Nephron (organoid): Measurements from ENCODE around the gene ZFR2.

ENCODE experiments used
- H3K27ac Mint-ChIP-seq, 3 experiments: 2 replicates each; pipeline ENCODE4 v1.8.0; 2020; ENCODE audit warnings: mixed read lengths in 3 of 3, mild to moderate bottlenecking in 2 of 3, moderate library complexity in 1 of 3
- H3K27me3 Mint-ChIP-seq: 2 replicates; pipeline ENCODE4 v1.8.0; 2021; ENCODE audit warnings: low read depth, mild to moderate bottlenecking, moderate library complexity, mixed read lengths
- H3K36me3 Mint-ChIP-seq: 2 replicates; pipeline ENCODE4 v1.8.0; 2020; ENCODE audit warnings: low read depth, mixed read lengths
- H3K4me1 Mint-ChIP-seq: 2 replicates; pipeline ENCODE4 v1.8.0; 2020; ENCODE audit warnings: mixed read lengths
- H3K4me3 Mint-ChIP-seq, 3 experiments: 2 replicates each; pipeline ENCODE4 v1.8.0; 2020; ENCODE audit warnings: mild to moderate bottlenecking in 3 of 3, mixed read lengths in 3 of 3, moderate library complexity in 2 of 3
- H3K9me3 Mint-ChIP-seq: 2 replicates; pipeline ENCODE4 v1.8.0; 2020; ENCODE audit warnings: mixed read lengths
- CTCF ChIP-seq, 3 experiments: fragments of 200-600 bp; sonication (generic); IDR thresholded peaks; one replicate each; pipeline ENCODE4 v1.5.0; 2021; ENCODE audit warnings: antibody characterized with exemption in 3 of 3; ENCODE audit not compliant: unreplicated experiment in 3 of 3

Gene ZFR2

GRCh38 chr19:3907626-3908265, 38.9 kb upstream of the ZFR2 start:
- H3K27ac Mint-ChIP-seq: no peak overlapping the region
- no peak for TF ChIP-seq CTCF (IDR thresholded peaks at IDR 0.05; ENCODE audit: unreplicated experiment in 3 of 3)
- no peak overlapping the region for H3K4me3 Mint-ChIP-seq
- no peaks in the 10 kb centered on the region for H3K4me1 Mint-ChIP-seq
- H3K27me3 Mint-ChIP-seq: peaks cover 7% of the 10 kb centered on the region
- peaks cover 9% of the 10 kb centered on the region for H3K9me3 Mint-ChIP-seq
- no peaks in the 10 kb centered on the region for H3K36me3 Mint-ChIP-seq

- TF ChIP-seq CTCF (IDR thresholded peaks at IDR 0.05; ENCODE audit: unreplicated experiment in 3 of 3): no peak
- H3K9me3 Mint-ChIP-seq: peaks cover 2% of the 10 kb centered on the region
- H3K4me1 Mint-ChIP-seq: no peaks in the 10 kb centered on the region
- H3K27ac Mint-ChIP-seq: no peak overlapping the region
- H3K36me3 Mint-ChIP-seq: no peaks in the 10 kb centered on the region
- peaks cover 10% of the 10 kb centered on the region for H3K27me3 Mint-ChIP-seq
- H3K4me3 Mint-ChIP-seq: no peak overlapping the region
These were observed 35.4 kb upstream of the ZFR2 start for GRCh38 chr19:3904233-3904632.

- Mint-ChIP-seq H3K9me3 (peaks cover 3% of the 10 kb centered on the region), H3K27ac (no peak overlapping the region), H3K27me3 (peaks cover 15% of the 10 kb centered on the region), H3K4me1 (no peaks in the 10 kb centered on the region), H3K36me3 (no peaks in the 10 kb centered on the region), H3K4me3 (no peak overlapping the region)
- no peak for TF ChIP-seq CTCF (IDR thresholded peaks at IDR 0.05; ENCODE audit: unreplicated experiment in 3 of 3)
These were observed 33.6 kb upstream of the ZFR2 start for GRCh38 chr19:3902317-3902973.

- Mint-ChIP-seq H3K4me1 (no peaks in the 10 kb centered on the region), H3K27me3 (peaks cover 15% of the 10 kb centered on the region), H3K4me3 (no peak overlapping the region), H3K36me3 (no peaks in the 10 kb centered on the region), H3K27ac (no peak overlapping the region), H3K9me3 (peaks cover 3% of the 10 kb centered on the region)
- no peak for TF ChIP-seq CTCF (IDR thresholded peaks at IDR 0.05; ENCODE audit: unreplicated experiment in 3 of 3)
These were observed 30.9 kb upstream of the ZFR2 start for GRCh38 chr19:3899531-3900294.

- H3K4me1 Mint-ChIP-seq: no peaks in the 10 kb centered on the region
- no peak overlapping the region for H3K4me3 Mint-ChIP-seq
- TF ChIP-seq CTCF (IDR thresholded peaks at IDR 0.05; ENCODE audit: unreplicated experiment in 3 of 3): no peak
- no peaks in the 10 kb centered on the region for H3K36me3 Mint-ChIP-seq
- H3K9me3 Mint-ChIP-seq: peaks cover 3% of the 10 kb centered on the region
- no peak overlapping the region for H3K27ac Mint-ChIP-seq
- H3K27me3 Mint-ChIP-seq: peaks cover 15% of the 10 kb centered on the region
These were observed 29.6 kb upstream of the ZFR2 start for GRCh38 chr19:3898426-3898825.
